ENCODE results near the gene CCDC124.
"Not testable (repeated sequence)": the region's sequence is repeated elsewhere in the genome, so short reads cannot be mapped to it uniquely, and the experiment has no call there.

The CCDC124 gene

GRCh38 chr19:17957149-17957849 is 24.5 kb downstream of the CCDC124 start:
- DNase-seq: no peak

- no peak for DNase-seq
Measured at GRCh38 chr19:17957885-17958284, 25.1 kb downstream of the CCDC124 start.

GRCh38 chr19:17963936-17964691 is 31.3 kb downstream of the CCDC124 start:
- DNase-seq: no peak

GRCh38 chr19:17965370-17966128 is 32.7 kb downstream of the CCDC124 start:
- no peak for DNase-seq

GRCh38 chr19:17966129-17966483 is 33.3 kb downstream of the CCDC124 start:
- DNase-seq: no peak

- no peak for DNase-seq
Measured at GRCh38 chr19:17966550-17967256, 33.9 kb downstream of the CCDC124 start, which contains the start of gene KCNN1. Gene KCNN1, plus strand, starts transcription at chr19:17967107. Its CDS starts 6,782 bp downstream, at chr19:17973889.

- DNase-seq: no peak
Measured at GRCh38 chr19:17967257-17968051, 34.6 kb downstream of the CCDC124 start.

GRCh38 chr19:17968362-17968761 is 35.5 kb downstream of the CCDC124 start:
- no peak for DNase-seq

GRCh38 chr19:17969096-17969792 is 36.4 kb downstream of the CCDC124 start:
- no peak for DNase-seq

GRCh38 chr19:17972230-17972629 is 39.4 kb downstream of the CCDC124 start:
- no peak for DNase-seq

GRCh38 chr19:17973759-17974158 is 40.9 kb downstream of the CCDC124 start:
- no peak for DNase-seq

- no peak for DNase-seq
Measured at GRCh38 chr19:17974551-17974950, 41.7 kb downstream of the CCDC124 start.

- DNase-seq: no peak
Measured at GRCh38 chr19:17975032-17975431, 42.2 kb downstream of the CCDC124 start.

- no peak for DNase-seq
Measured at GRCh38 chr19:17977021-17977420, 44.2 kb downstream of the CCDC124 start.

GRCh38 chr19:17977488-17977887 is 44.7 kb downstream of the CCDC124 start:
- DNase-seq: no peak

GRCh38 chr19:17981611-17982010 is 48.8 kb downstream of the CCDC124 start:
- no peak for DNase-seq

- DNase-seq: no peak
Measured at GRCh38 chr19:17982430-17982829, 49.6 kb downstream of the CCDC124 start.

GRCh38 chr19:17985037-17985818 is 52.4 kb downstream of the CCDC124 start:
- no peak for DNase-seq

- DNase-seq: not testable (repeated sequence)
Measured at GRCh38 chr19:17986569-17986968, 53.8 kb downstream of the CCDC124 start.

GRCh38 chr19:17988161-17988560 is 55.3 kb downstream of the CCDC124 start:
- DNase-seq: no peak

All from NCI-H524 treated with DMSO at 0.1 percent for 48 hours (cell line).